Astrocyte of the cerebellum (primary cell): ENCODE measurements around the gene ZEB2.

Experiments used
- DNase-seq: peaks from one replicate; pipeline ENCODE4 v3.0.0-alpha.2; 2011; ENCODE audit warnings: low read depth
- H3K4me3 ChIP-seq: 2 replicates; pipeline ENCODE4 v1.5.1; 2011; ENCODE audit warnings: mild to moderate bottlenecking, low read depth, low read length, moderate library complexity
- in situ Hi-C: cut with HindIII; loops from 2 replicates; pipeline ENCODE4 v1.10.0; 2017; ENCODE audit warnings: low sequenced_read_pairs
- TF ChIP-seq, protein P1 (sequence below): IDR thresholded peaks from 2 replicates; pipeline ENCODE4 v1.5.1; 2012; ENCODE audit warnings: low read length, low read depth, moderate library complexity, mild to moderate bottlenecking; ENCODE audit errors: missing control alignments

The ZEB2 gene

DNA sequence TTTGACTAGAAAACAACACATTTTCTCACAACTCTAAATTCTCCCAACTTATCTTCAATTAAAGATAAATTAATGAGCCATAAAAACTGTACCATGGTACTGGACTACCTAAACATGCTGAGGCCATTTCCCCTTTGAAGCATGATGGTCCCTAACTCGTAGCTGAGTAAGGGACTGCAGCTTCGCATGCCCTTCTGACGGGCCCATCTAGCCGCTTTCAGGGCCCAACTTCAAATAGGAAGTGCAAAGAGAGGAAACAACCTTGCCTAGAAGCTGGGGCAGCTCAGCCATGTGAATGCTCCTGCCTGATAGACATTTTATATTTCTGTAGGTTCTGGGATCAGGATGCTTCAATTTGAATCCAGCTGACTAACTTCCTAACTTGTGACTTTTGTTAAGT is 72.4 kb downstream of the ZEB2 start:
- TF ChIP-seq, protein P1, sequence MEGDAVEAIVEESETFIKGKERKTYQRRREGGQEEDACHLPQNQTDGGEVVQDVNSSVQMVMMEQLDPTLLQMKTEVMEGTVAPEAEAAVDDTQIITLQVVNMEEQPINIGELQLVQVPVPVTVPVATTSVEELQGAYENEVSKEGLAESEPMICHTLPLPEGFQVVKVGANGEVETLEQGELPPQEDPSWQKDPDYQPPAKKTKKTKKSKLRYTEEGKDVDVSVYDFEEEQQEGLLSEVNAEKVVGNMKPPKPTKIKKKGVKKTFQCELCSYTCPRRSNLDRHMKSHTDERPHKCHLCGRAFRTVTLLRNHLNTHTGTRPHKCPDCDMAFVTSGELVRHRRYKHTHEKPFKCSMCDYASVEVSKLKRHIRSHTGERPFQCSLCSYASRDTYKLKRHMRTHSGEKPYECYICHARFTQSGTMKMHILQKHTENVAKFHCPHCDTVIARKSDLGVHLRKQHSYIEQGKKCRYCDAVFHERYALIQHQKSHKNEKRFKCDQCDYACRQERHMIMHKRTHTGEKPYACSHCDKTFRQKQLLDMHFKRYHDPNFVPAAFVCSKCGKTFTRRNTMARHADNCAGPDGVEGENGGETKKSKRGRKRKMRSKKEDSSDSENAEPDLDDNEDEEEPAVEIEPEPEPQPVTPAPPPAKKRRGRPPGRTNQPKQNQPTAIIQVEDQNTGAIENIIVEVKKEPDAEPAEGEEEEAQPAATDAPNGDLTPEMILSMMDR = no peak
- H3K4me3 ChIP-seq = no peak overlapping the region
- in situ Hi-C loops = no loop called here
- no peak for DNase-seq

DNA sequence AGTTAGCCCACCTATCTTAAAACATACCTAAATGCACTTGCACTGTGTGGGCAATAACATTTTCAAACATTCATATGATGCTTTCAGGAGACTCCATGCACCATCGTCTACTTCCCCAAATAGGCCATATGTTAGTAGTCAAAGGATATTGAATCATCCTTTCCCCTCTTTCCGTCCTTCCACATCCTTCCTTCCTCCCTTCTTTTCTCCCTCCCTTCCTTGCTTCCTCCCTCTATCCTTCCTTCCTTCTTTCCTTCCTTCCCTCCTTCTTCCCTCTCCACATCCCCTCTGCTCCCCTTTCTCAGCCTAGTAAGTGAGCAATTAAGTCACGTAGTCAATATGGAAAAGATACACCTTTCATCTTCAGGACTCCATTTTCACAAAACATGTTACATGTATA is 73.8 kb downstream of the ZEB2 start:
- in situ Hi-C loops = no loop called here
- H3K4me3 ChIP-seq = no peak overlapping the region
- TF ChIP-seq, protein P1 = no peak

DNA sequence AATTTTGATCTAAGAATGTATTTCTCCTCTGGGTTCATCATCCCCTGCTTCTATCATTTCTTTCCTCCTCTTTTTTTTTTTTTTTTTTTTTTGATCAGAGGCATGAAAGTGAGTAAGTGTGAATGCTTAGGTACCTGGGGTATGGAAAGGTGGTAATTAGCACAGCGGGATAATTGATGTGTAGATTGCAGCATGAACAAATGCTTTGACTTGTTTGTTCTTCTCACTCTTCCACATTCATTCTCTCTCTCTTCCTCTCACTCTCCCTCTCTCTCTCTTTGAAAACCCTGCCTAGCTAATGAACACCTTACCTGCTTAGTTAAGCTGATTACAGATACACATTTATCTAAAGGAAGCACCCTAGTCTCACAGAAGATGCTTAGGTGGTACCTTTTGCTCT is 74.7 kb downstream of the ZEB2 start:
- in situ Hi-C loops = no loop called here
- H3K4me3 ChIP-seq = no peak overlapping the region
- no peak for DNase-seq
- TF ChIP-seq, protein P1 = no peak

More for the DNA sequence above, 73.8 kb downstream of the ZEB2 start:
- DNase-seq = no peak

- DNase-seq = no peak
- no peak overlapping the region for H3K4me3 ChIP-seq
- in situ Hi-C loops = no loop called here
- TF ChIP-seq, protein P1 = no peak
Observed at GRCh38 chr2:144443837-144444817, 75.8 kb downstream of the ZEB2 start.

GRCh38 chr2:144441711-144442141 is 78.2 kb downstream of the ZEB2 start:
- TF ChIP-seq, protein P1 = no peak
- no peak for DNase-seq
- in situ Hi-C loops = no loop called here
- no peak overlapping the region for H3K4me3 ChIP-seq

- no peak overlapping the region for H3K4me3 ChIP-seq
- in situ Hi-C loops = no loop called here
- DNase-seq = no peak
- TF ChIP-seq, protein P1 = no peak
Observed at GRCh38 chr2:144439993-144440392, 79.9 kb downstream of the ZEB2 start.
